ENCODE measurements around the gene NRL.
A peak's percentile ranks its signal among the peaks of the same experiment; 100 is the strongest.

The NRL gene

GRCh38 chr14:24079491-24080141 lies 35.1 kb downstream of the NRL start:
- peak; percentile 19 for DNase-seq

- DNase-seq = no peak
These were observed 36.6 kb downstream of the NRL start for GRCh38 chr14:24078146-24078545.

GRCh38 chr14:24077086-24077485 lies 37.7 kb downstream of the NRL start:
- DNase-seq = no peak

- no peak for DNase-seq
These were observed 38.5 kb downstream of the NRL start for GRCh38 chr14:24076302-24076601.

GRCh38 chr14:24075485-24076301 lies 39.1 kb downstream of the NRL start:
- no peak for DNase-seq

GRCh38 chr14:24074625-24075484 lies 39.9 kb downstream of the NRL start:
- no peak for DNase-seq

- DNase-seq = no peak
These were observed 41.6 kb downstream of the NRL start for GRCh38 chr14:24072881-24073877.

- peak; percentile 76 for DNase-seq
These were observed 42.3 kb downstream of the NRL start for GRCh38 chr14:24072436-24072835.

GRCh38 chr14:24071836-24072430 lies 42.8 kb downstream of the NRL start:
- DNase-seq = no peak

GRCh38 chr14:24071144-24071697 lies 43.5 kb downstream of the NRL start, which contains the start of gene CPNE6:
TSS of gene CPNE6 (plus strand) at chr14:24071562. CDS start at chr14:24072937, 1,375 bp downstream.
- no peak for DNase-seq

- peak; percentile 59 for DNase-seq
These were observed 44.2 kb downstream of the NRL start for GRCh38 chr14:24070285-24071143.

GRCh38 chr14:24069411-24069735 lies 45.4 kb downstream of the NRL start:
- DNase-seq = no peak

GRCh38 chr14:24068711-24069410 lies 45.9 kb downstream of the NRL start:
- DNase-seq = no peak

- DNase-seq = no peak
These were observed 47.3 kb downstream of the NRL start for GRCh38 chr14:24067133-24068082.

GRCh38 chr14:24066496-24067132 lies 48.1 kb downstream of the NRL start:
- no peak for DNase-seq

- no peak for DNase-seq
These were observed 49.3 kb downstream of the NRL start for GRCh38 chr14:24065408-24065807.

GRCh38 chr14:24064856-24065255 lies 49.9 kb downstream of the NRL start:
- DNase-seq = no peak

- DNase-seq = no peak
These were observed 50.5 kb downstream of the NRL start for GRCh38 chr14:24064091-24064795.

Measured in DMS79 (cell line).